ENCODE data around the gene BCKDHA. TPM values are rescaled to one million over a fixed set of nuclear protein-coding genes. Genes with fewer than 3 reads are reported as not detected.

Gene BCKDHA
- total RNA-seq, 1 donor from 2014 or later = 13.4 TPM

DNA sequence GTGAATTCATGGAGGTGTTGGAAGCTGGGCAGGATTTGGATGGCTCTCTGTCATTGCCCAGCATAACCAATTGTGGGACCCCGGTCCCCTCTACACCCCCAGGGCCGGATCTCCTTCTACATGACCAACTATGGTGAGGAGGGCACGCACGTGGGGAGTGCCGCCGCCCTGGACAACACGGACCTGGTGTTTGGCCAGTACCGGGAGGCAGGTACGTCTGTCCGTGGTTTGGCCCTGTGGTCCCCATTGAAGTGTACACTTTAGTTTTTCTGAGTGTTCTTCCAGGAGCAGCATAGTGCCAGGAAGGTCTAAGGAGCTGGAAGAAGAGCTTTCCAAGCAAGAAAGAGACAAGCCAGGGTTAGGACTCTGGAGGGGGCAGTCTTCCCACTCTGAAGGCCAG is 16.3 kb downstream of the BCKDHA start:
- TF ChIP-seq, protein P1, sequence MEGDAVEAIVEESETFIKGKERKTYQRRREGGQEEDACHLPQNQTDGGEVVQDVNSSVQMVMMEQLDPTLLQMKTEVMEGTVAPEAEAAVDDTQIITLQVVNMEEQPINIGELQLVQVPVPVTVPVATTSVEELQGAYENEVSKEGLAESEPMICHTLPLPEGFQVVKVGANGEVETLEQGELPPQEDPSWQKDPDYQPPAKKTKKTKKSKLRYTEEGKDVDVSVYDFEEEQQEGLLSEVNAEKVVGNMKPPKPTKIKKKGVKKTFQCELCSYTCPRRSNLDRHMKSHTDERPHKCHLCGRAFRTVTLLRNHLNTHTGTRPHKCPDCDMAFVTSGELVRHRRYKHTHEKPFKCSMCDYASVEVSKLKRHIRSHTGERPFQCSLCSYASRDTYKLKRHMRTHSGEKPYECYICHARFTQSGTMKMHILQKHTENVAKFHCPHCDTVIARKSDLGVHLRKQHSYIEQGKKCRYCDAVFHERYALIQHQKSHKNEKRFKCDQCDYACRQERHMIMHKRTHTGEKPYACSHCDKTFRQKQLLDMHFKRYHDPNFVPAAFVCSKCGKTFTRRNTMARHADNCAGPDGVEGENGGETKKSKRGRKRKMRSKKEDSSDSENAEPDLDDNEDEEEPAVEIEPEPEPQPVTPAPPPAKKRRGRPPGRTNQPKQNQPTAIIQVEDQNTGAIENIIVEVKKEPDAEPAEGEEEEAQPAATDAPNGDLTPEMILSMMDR (IDR thresholded peaks at IDR 0.05) = no peak
- no peak overlapping the region for H3K4me3 ChIP-seq
- ATAC-seq = peak; percentile 14 to 30
- H3K36me3 ChIP-seq = peaks cover 75% of the 10 kb centered on the region
- no peaks in the 10 kb centered on the region for H3K9me3 ChIP-seq
- intact Hi-C loops (cut with DNase I) = no loop called here
- H3K27me3 ChIP-seq (ENCODE audit: low read depth) = no peaks in the 10 kb centered on the region
- peaks cover 57% of the 10 kb centered on the region for H3K4me1 ChIP-seq
- DNase-seq = peak; percentile 69
- H3K27ac ChIP-seq = peak overlapping the region; percentile 7

DNA sequence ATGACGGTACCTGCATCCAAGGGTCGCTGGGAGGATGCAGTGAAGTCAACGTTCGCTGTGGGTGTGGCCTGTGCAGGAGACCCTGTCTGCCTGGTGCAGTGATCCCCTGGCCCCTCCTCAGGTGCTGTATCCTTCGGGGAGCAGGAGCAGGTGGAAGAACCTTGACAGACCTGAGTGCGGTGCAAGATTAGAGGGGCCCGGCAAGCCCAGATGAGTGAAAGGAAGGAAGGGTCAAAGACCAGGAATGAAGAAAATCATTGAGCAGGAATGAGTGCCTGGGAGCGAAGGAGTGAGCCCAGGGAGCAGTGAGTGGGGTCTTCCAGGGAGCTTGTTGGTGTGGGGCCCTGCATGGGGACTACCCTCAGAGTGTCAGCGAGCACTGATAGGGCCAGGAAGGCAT is 16.8 kb downstream of the BCKDHA start:
- Histone ChIP-seq H3K27me3 (ENCODE audit: low read depth) (no peaks in the 10 kb centered on the region), H3K4me1 (peaks cover 54% of the 10 kb centered on the region)

DNA sequence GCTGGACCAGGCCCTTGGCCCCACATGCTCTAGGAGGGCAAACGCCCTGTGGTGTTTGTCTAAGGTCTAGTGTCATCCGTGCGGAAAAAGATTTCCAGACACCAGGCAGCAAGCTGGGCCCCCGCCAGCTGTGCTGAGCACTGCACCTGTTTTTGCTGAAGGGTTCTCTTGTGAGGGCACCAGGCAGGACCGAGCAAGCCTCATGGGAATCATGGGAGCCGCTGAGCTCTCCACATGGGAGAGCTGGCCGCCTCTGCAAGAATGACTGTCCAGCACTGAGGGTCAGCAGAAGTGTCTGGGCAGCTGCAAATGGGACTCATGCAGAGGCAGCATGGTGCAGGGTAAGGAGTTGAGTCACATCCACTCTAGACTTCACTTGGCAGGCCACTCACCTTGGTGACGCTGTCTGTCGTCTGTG is 17.5 kb downstream of the BCKDHA start:
- Histone ChIP-seq H3K27ac (peak overlapping the region; percentile 7), H3K4me1 (peaks cover 56% of the 10 kb centered on the region), H3K27me3 (ENCODE audit: low read depth) (no peaks in the 10 kb centered on the region), H3K4me3 (no peak overlapping the region), H3K9me3 (no peaks in the 10 kb centered on the region), H3K36me3 (peaks cover 87% of the 10 kb centered on the region)
- TF ChIP-seq, protein P1 (IDR thresholded peaks at IDR 0.05) = no peak
- intact Hi-C loops (cut with DNase I) = no loop called here
- DNase-seq (no peak), ATAC-seq (peak; percentile 31 to 50)

More for the DNA sequence above, 16.8 kb downstream of the BCKDHA start:
- TF ChIP-seq, protein P1 (IDR thresholded peaks at IDR 0.05) = no peak
- DNase-seq (no peak), ATAC-seq (no peak)
- H3K27ac ChIP-seq = peak overlapping the region; percentile 7
- intact Hi-C loops (cut with DNase I) = no loop called here
- H3K36me3 ChIP-seq = peaks cover 80% of the 10 kb centered on the region
- no peaks in the 10 kb centered on the region for H3K9me3 ChIP-seq
- H3K4me3 ChIP-seq = no peak overlapping the region

DNA sequence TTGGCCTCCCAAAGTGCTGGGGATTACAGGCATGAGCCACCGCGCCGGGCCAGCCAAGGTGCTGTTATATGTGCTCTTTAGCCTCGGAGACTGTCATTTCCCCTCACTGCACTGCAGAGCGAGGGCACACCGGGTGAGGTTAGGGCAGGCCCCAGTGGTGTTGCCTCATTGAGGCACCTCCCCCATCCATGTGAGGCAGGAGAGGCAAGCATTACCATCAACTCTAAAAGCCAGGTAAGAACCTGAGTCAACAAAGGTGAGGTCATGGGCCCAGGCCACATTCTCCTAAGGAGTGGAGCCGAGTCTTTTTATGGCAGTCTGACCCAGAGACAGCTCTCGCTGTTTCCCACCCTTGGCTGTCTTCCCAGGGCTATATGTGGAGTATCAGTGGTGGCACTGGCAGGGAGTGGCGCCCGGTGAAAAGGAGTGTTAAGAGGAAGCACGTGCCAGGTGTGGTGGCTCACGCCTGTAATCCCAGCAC is 18.6 kb downstream of the BCKDHA start:
- intact Hi-C loops (cut with DNase I) = no loop called here
- Histone ChIP-seq H3K4me1 (peaks cover 56% of the 10 kb centered on the region), H3K27ac (peak overlapping the region; percentile 46), H3K9me3 (no peaks in the 10 kb centered on the region), H3K36me3 (peaks cover 88% of the 10 kb centered on the region), H3K4me3 (no peak overlapping the region), H3K27me3 (ENCODE audit: low read depth) (no peaks in the 10 kb centered on the region)
- ATAC-seq (peak; percentile 91 to 92), DNase-seq (peak; percentile 86)
- TF ChIP-seq, protein P1 (IDR thresholded peaks at IDR 0.05) = no peak

DNA sequence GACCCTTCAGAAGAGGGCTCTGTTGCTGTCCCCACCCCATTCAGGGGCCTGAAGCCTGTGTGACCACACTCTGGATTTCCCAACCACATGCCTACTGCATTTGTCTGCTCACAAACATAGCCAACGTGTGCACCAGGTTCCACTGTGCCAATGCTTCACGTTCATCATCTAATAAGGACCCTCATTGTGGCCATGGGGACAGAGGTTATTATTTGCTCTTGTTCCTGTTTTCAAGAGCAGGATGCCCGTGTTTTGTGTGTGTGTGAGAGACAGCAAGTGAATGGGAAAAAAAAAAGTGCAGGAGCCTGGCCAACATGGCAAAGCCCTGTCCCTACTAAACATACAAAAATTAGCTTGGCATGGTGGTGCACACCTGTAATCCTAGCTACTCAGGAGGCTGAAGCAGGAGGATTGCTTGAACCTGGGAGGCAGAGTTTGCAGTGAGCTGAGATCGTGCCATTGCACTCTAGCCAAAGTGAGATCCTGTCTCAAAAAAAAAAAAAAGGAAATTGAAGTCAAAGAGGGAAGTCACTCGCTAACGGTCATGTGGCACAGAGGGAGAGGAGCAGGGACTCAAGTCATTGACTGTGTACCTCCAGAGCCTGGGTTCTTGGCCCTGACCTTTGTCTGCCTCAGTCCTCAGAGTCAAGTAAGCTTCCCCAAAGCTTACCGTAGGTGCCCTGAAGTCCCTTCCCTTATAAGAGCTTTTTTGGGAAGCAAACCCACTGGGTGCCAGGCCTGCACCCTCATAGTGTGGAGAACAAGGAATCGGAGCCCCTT is 22.7 kb downstream of the BCKDHA start:
- Histone ChIP-seq H3K27me3 (ENCODE audit: low read depth) (no peaks in the 10 kb centered on the region), H3K4me3 (no peak overlapping the region), H3K36me3 (peaks cover 85% of the 10 kb centered on the region), H3K9me3 (no peaks in the 10 kb centered on the region), H3K27ac (peak overlapping the region; percentile 69), H3K4me1 (peaks cover 51% of the 10 kb centered on the region)
- peak in 1 of 2 donors; percentile 23 for ATAC-seq
- peak; percentile 66 for DNase-seq
- TF ChIP-seq, protein P1 (IDR thresholded peaks at IDR 0.05) = no peak
- intact Hi-C loops (cut with DNase I) = no loop called here

All from lower lobe of right lung (tissue), 2 donors.